GM12878 (cell line): ENCODE data around the gene SMAGP. TPM values are rescaled to one million over a fixed set of nuclear protein-coding genes. Genes with fewer than 3 reads are reported as not detected.
"Not testable (repeated sequence)": the region's sequence is repeated elsewhere in the genome, so short reads cannot be mapped to it uniquely, and the experiment has no call there.

Source experiments
- ATAC-seq: fragments of 200-7000 bp; cut with Tn5 transposase; 3 replicates; pipeline ENCODE4 v1.9.1; 2020; ENCODE audit warnings: mild to moderate bottlenecking, moderate library complexity
- BruUV-seq: library from RNA; stranded (reverse); fragments of 400-500 nt; replicated peaks from 2 replicates; lab custom pipeline; 2021; lab: Mats Ljungman, UMichigan
- CTCF ChIA-PET: fragments of 300-600 bp; sonication (Branson Sonifier 250); formaldehyde crosslinking; extraction: SDS; loops from one replicate; lab custom pipeline; 2021; ENCODE audit warnings: inconsistent platforms; lab: Yijun Ruan, JAX
- POLR2A ChIA-PET: fragments of 350-600 bp; formaldehyde crosslinking; extraction: SDS; loops from one replicate; lab custom pipeline; 2021; ENCODE audit warnings: inconsistent platforms; lab: Charles Lee
- RAD21 ChIA-PET: fragments of 300-600 bp; sonication (Branson Sonifier 250); formaldehyde crosslinking; loops from one replicate; lab custom pipeline; 2023; ENCODE audit warnings: antibody characterized with exemption; ENCODE audit not compliant: unreplicated experiment; lab: Charles Lee
- SMC1A ChIA-PET: fragments of 300-600 bp; sonication (Branson Sonifier 250); formaldehyde crosslinking; loops from one replicate; lab custom pipeline; 2023; ENCODE audit not compliant: unreplicated experiment, uncharacterized antibody; lab: Charles Lee
- DNase-seq: peaks from one replicate; pipeline ENCODE4 v3.0.0-alpha.2; 2011; ENCODE audit warnings: low read depth, low spot score
- FAIRE-seq: peaks from 3 replicates; lab custom pipeline; 2011; peaks lifted over from hg19 to GRCh38; lab: Jason Lieb, UNC
- H2AFZ ChIP-seq: 2 replicates; pipeline ENCODE4 v1.6.0; 2011; ENCODE audit warnings: low read depth, low read length, control low read depth; ENCODE audit not compliant: control insufficient read depth
- H3K27ac ChIP-seq: 2 replicates; pipeline ENCODE4 v1.5.1; 2011; ENCODE audit warnings: control low read depth; ENCODE audit not compliant: control insufficient read depth, insufficient read depth
- H3K27me3 ChIP-seq, 2 experiments: replicated peaks in 1 of 2; 2 replicates each; pipeline versions ENCODE4 v1.6.0 to v1.6.1; 2011; ENCODE audit warnings: low read length in 1 of 2; ENCODE audit not compliant: control insufficient read depth in 2 of 2, insufficient read depth in 2 of 2
- H3K36me3 ChIP-seq, 2 experiments: 2 replicates each; pipeline ENCODE4 v1.5.1; 2011; ENCODE audit warnings: low read length in 1 of 2; ENCODE audit not compliant: control insufficient read depth in 2 of 2, insufficient read depth in 2 of 2
- H3K4me1 ChIP-seq: 2 replicates; pipeline ENCODE4 v1.6.1; 2011; ENCODE audit warnings: mild to moderate bottlenecking, low read length, moderate library complexity, mixed read lengths; ENCODE audit not compliant: control insufficient read depth, insufficient read depth
- H3K4me2 ChIP-seq: 2 replicates; pipeline ENCODE4 v1.6.0; 2011; ENCODE audit warnings: control low read depth; ENCODE audit not compliant: control insufficient read depth, insufficient read depth
- H3K4me3 ChIP-seq: fragments of 200-600 bp; sonication (generic); 2 replicates; pipeline ENCODE4 v1.5.1; 2016
- H3K79me2 ChIP-seq: 2 replicates; pipeline ENCODE4 v1.6.0; 2011; ENCODE audit warnings: low read length; ENCODE audit not compliant: control insufficient read depth, insufficient read depth
- H3K9ac ChIP-seq: 2 replicates; pipeline ENCODE4 v1.8.0; 2011; ENCODE audit warnings: low read length, control low read depth, mixed read lengths; ENCODE audit not compliant: control insufficient read depth, insufficient read depth
- H3K9me3 ChIP-seq: replicated peaks from 3 replicates; pipeline ENCODE4 v1.5.1; 2011; ENCODE audit warnings: mild to moderate bottlenecking, low read length; ENCODE audit not compliant: control insufficient read depth, insufficient read depth
- H4K20me1 ChIP-seq: 2 replicates; pipeline ENCODE4 v1.6.0; 2011; ENCODE audit not compliant: control insufficient read depth, insufficient read depth
- NRF1 ChIP-seq: conservative IDR thresholded peaks from 2 replicates; pipeline ENCODE4 v1.6.1; 2011; ENCODE audit warnings: mild to moderate bottlenecking, low read depth, low read length, improper control_type of control experiment
- WGBS: methylation state at CpG from one replicate; pipeline ENCODE4 v1.1.6; 2016; ENCODE audit warnings: low lambda C conversion rate; ENCODE audit not compliant: insufficient replicate concordance, insufficient coverage; ENCODE audit errors: missing lambda C conversion rate; 5-methylcytosine and 5-hydroxymethylcytosine counted together
- in situ Hi-C: fragments of 300-500 bp; cut with MboI; formaldehyde crosslinking; loops from 9 replicates; pipeline ENCODE4 v1.14.3; 2018; ENCODE audit warnings: mixed read lengths
- intact Hi-C: fragments of 100-400 bp; cut with micrococcal nuclease; formaldehyde crosslinking; loops from one replicate; pipeline ENCODE4 v1.14.2; 2022; ENCODE audit not compliant: unreplicated experiment
- polyA plus RNA-seq, 11 experiments: library from polyadenylated mRNA; depleted of rRNA in 4 of 11; unstranded in 6 of 11; stranded (reverse) in 5 of 11; fragments of >200 nt; fragmentation: Nextera tagmentation in 4 of 11; fragmentation: Illumina TruSeq in 1 of 11; extraction: Ambion mirVana in 4 of 11; extraction: Trizol in 1 of 11; gene quantifications; 1 replicate in 1 of 11; 2 replicates in 10 of 11; pipeline versions ENCODE4 v1.2.1 to v1.2.3, GENCODE V29; 2011 to 2016; ENCODE audit warnings: inconsistent platforms in 2 of 11, missing spikeins in 2 of 11, low read depth in 1 of 11
- total RNA-seq, 4 experiments: library from RNA; depleted of rRNA in 3 of 4; stranded (reverse); fragments of >200 nt in 3 of 4; fragmentation: Illumina TruSeq in 1 of 4; extraction: Trizol in 1 of 4; gene quantifications; 2 replicates each; pipeline versions ENCODE4 v1.2.1 to v1.2.3, GENCODE V29; 2013 to 2021

Gene SMAGP
- total and polyA plus RNA-seq, 10 of the 15 experiments (the other 5 are each of a cell fraction or from before 2014, with no cell fraction given), result 0.42 to 7.1 (median 3.9) TPM

DNA sequence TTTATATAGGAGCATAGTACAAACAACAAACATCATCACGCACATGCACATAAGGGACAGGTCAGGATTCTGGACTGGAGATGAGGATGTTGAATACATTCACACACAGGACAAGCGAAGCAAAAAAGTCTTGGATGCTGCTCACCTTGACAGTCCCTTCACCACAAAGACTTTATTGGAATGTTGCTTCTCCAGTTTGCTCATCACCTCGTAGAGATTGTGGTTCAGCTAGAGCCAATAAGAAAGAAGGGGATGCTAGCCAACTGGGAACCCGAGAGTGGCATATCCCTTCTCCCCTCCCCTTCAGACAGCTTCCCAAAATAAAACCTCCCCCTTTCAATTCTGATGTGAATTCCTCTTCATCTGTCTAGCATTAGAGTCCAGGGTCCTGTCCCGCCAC is 25.4 kb upstream of the SMAGP start:
- Histone ChIP-seq H3K4me1 (no peaks in the 10 kb centered on the region), H3K36me3 (peaks cover 0 to 12% of the 10 kb centered on the region in 2 experiments; a peak in 2 of 4 replicates), H3K4me3 (no peak overlapping the region), H4K20me1 (no peaks in the 10 kb centered on the region), H3K4me2 (no peak overlapping the region), H3K9ac (no peak overlapping the region), H2AFZ (no peak overlapping the region), H3K27ac (no peak overlapping the region), H3K9me3 (no peaks in the 10 kb centered on the region), H3K79me2 (no peaks in the 10 kb centered on the region), H3K27me3 (no peaks in the 10 kb centered on the region)
- ChIA-PET CTCF (interaction anchor here (5.6 kb wide), 1 partner anchor 45 kb away, joined by 28 read pairs; no protein-coding TSS in a partner anchor), SMC1A (no interaction called here), POLR2A (no interaction called here), RAD21 (no interaction called here)
- DNase-seq, result no peak
- BruUV-seq, result no TSS peak
- no peak for ATAC-seq
- in situ Hi-C loops, result no loop called here
- no peak for TF ChIP-seq NRF1
- no peak for FAIRE-seq
- 90% methylated on average over 5 of the region's 5 CpGs for WGBS
- intact Hi-C loops, result no loop called here

DNA sequence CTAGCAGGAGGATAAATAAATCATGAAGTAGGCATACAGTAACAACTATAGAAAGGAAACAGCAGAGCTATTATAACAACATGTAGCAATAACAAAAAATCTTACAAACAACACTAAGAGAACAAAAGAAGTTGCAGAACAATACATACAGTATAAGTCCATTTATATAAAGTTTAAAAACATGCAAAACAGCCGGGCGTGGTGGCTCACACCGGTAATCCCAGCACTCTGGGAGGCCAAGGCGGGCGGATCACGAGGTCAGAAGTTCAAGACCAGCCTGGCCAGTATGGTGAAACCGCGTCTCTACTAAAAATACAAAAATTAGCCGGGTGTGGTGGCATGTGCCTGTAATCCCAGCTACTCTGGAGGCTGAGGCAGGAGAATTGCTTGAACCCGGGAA is 23.9 kb upstream of the SMAGP start:
- H3K4me2 ChIP-seq, ATAC-seq, DNase-seq, FAIRE-seq, BruUV-seq, in situ Hi-C loops, H3K9ac ChIP-seq, H3K79me2 ChIP-seq, H3K36me3 ChIP-seq, H2AFZ ChIP-seq, H3K4me3 ChIP-seq, H4K20me1 ChIP-seq, H3K9me3 ChIP-seq, POLR2A ChIA-PET, intact Hi-C loops, H3K27ac ChIP-seq, H3K27me3 ChIP-seq, H3K4me1 ChIP-seq: not testable (repeated sequence)
- RAD21 ChIA-PET, result interaction anchor here (1.5 kb wide), 1 partner anchor 47 kb away, joined by 5 read pairs; no protein-coding TSS in a partner anchor
- CTCF ChIA-PET, result interaction anchor here (0.6 to 5.6 kb wide), 2 partner anchors 47 to 106 kb away, joined by 3 to 28 read pairs; no protein-coding TSS in a partner anchor
- SMC1A ChIA-PET, result interaction anchor here (1.0 to 1.5 kb wide), 3 partner anchors 30 to 295 kb away, joined by 3 to 4 read pairs (median 4); no protein-coding TSS in a partner anchor
- WGBS, result 91% methylated on average over 10 of the region's 10 CpGs
